SU-DHL-6 (cell line): Measurements from ENCODE around the gene CCDC107.

ENCODE experiments used
- CTCF ChIP-seq: fragments of 200-600 bp; sonication (generic); IDR thresholded peaks from one replicate; pipeline ENCODE4 v1.5.1; 2017; ENCODE audit warnings: antibody characterized with exemption, mild to moderate bottlenecking, low read length, moderate library complexity; ENCODE audit not compliant: insufficient read depth, poor library complexity, severe bottlenecking
- EZH2phosphoT487 ChIP-seq: fragments of 200-600 bp; sonication (generic), shearing (Covaris generic); conservative IDR thresholded peaks from 2 replicates; pipeline ENCODE4 v1.6.1; 2018; ENCODE audit warnings: mild to moderate bottlenecking, antibody characterized with exemption, low read length, moderate library complexity, mixed read lengths

- no peak for TF ChIP-seq CTCF
- no peak for TF ChIP-seq EZH2phosphoT487
Observed at GRCh38 chr9:35702696-35703095, 44.6 kb downstream of the CCDC107 start.
